IPS-18a (cell line): ENCODE measurements around the gene PKN1.

Source experiments
- H3K27ac ChIP-seq: one replicate; pipeline ENCODE4 v1.5.1; 2013; ENCODE audit warnings: low read length
- H3K27me3 ChIP-seq: one replicate; pipeline ENCODE4 v1.6.1; 2013; ENCODE audit warnings: mild to moderate bottlenecking, low read length; ENCODE audit not compliant: control insufficient read depth, insufficient read depth
- H3K36me3 ChIP-seq: one replicate; pipeline ENCODE4 v1.6.1; 2013; ENCODE audit warnings: low read depth, low read length; ENCODE audit not compliant: control insufficient read depth
- H3K4me1 ChIP-seq: one replicate; pipeline ENCODE4 v1.6.1; 2013; ENCODE audit warnings: low read depth, low read length; ENCODE audit not compliant: control insufficient read depth
- H3K4me3 ChIP-seq: one replicate; pipeline ENCODE4 v1.5.1; 2013; ENCODE audit warnings: low read length
- H3K9ac ChIP-seq: one replicate; pipeline ENCODE4 v1.6.1; 2013; ENCODE audit warnings: mild to moderate bottlenecking, low read length, moderate library complexity
- H3K9me3 ChIP-seq: one replicate; pipeline ENCODE4 v1.6.1; 2013; ENCODE audit warnings: low read depth, low read length; ENCODE audit not compliant: control insufficient read depth

PKN1 gene

GRCh38 chr19:14487370-14488125 lies 54.4 kb downstream of the PKN1 start:
- Histone ChIP-seq H3K36me3 (peaks cover 11% of the 10 kb centered on the region), H3K4me1 (no peaks in the 10 kb centered on the region), H3K27me3 (no peaks in the 10 kb centered on the region), H3K9ac (no peak overlapping the region), H3K9me3 (no peaks in the 10 kb centered on the region), H3K27ac (no peak overlapping the region), H3K4me3 (no peak overlapping the region)

- H3K9ac ChIP-seq: no peak overlapping the region
- no peaks in the 10 kb centered on the region for H3K9me3 ChIP-seq
- no peak overlapping the region for H3K27ac ChIP-seq
- H3K4me1 ChIP-seq: peaks cover 12% of the 10 kb centered on the region
- H3K27me3 ChIP-seq: no peaks in the 10 kb centered on the region
- H3K36me3 ChIP-seq: peaks cover 11% of the 10 kb centered on the region
- H3K4me3 ChIP-seq: no peak overlapping the region
Observed at GRCh38 chr19:14492756-14493337, 59.7 kb downstream of the PKN1 start.

- Histone ChIP-seq H3K27me3 (no peaks in the 10 kb centered on the region), H3K9me3 (no peaks in the 10 kb centered on the region), H3K27ac (no peak overlapping the region), H3K36me3 (peaks cover 6% of the 10 kb centered on the region), H3K4me3 (no peak overlapping the region), H3K9ac (no peak overlapping the region), H3K4me1 (peaks cover 12% of the 10 kb centered on the region)
Observed at GRCh38 chr19:14494411-14494810, 61.3 kb downstream of the PKN1 start.

GRCh38 chr19:14494910-14495671 lies 62.0 kb downstream of the PKN1 start:
- Histone ChIP-seq H3K27ac (no peak overlapping the region), H3K36me3 (no peaks in the 10 kb centered on the region), H3K27me3 (no peaks in the 10 kb centered on the region), H3K9me3 (no peaks in the 10 kb centered on the region), H3K4me1 (peaks cover 12% of the 10 kb centered on the region), H3K4me3 (peak overlapping the region; percentile 89), H3K9ac (peak overlapping the region; percentile 48)

GRCh38 chr19:14495672-14496028 lies 62.5 kb downstream of the PKN1 start:
- H3K9me3 ChIP-seq: no peaks in the 10 kb centered on the region
- H3K4me1 ChIP-seq: peaks cover 12% of the 10 kb centered on the region
- peak overlapping the region; percentile 48 for H3K9ac ChIP-seq
- no peak overlapping the region for H3K27ac ChIP-seq
- H3K4me3 ChIP-seq: peak overlapping the region; percentile 89
- H3K27me3 ChIP-seq: no peaks in the 10 kb centered on the region
- no peaks in the 10 kb centered on the region for H3K36me3 ChIP-seq

GRCh38 chr19:14496029-14496833 lies 63.1 kb downstream of the PKN1 start, which contains the start of gene GIPC1:
TSS of gene GIPC1 (minus strand) at chr19:14496127. CDS start at chr19:14482976, 13,151 bp downstream.
- H3K27ac ChIP-seq: no peak within 1 kb of the TSS
- H3K9me3 ChIP-seq: no peaks in the 10 kb centered on the region
- no peaks in the 10 kb centered on the region for H3K27me3 ChIP-seq
- peak within 1 kb of the TSS; percentile 89 for H3K4me3 ChIP-seq
- no peaks in the 10 kb centered on the region for H3K36me3 ChIP-seq
- H3K9ac ChIP-seq: peak within 1 kb of the TSS; percentile 48
- H3K4me1 ChIP-seq: peaks cover 12% of the 10 kb centered on the region

- Histone ChIP-seq H3K27ac (no peak overlapping the region), H3K4me3 (peak overlapping the region; percentile 42), H3K9ac (no peak overlapping the region)
Observed at GRCh38 chr19:14496834-14497227, 63.7 kb downstream of the PKN1 start.

GRCh38 chr19:14497228-14497921 lies 64.3 kb downstream of the PKN1 start:
- H3K36me3 ChIP-seq: no peaks in the 10 kb centered on the region

More at GRCh38 chr19:14496834-14497227, 63.7 kb downstream of the PKN1 start:
- H3K9me3 ChIP-seq: no peaks in the 10 kb centered on the region
- peaks cover 12% of the 10 kb centered on the region for H3K4me1 ChIP-seq
- no peaks in the 10 kb centered on the region for H3K36me3 ChIP-seq
- no peaks in the 10 kb centered on the region for H3K27me3 ChIP-seq

GRCh38 chr19:14502334-14503092 lies 69.4 kb downstream of the PKN1 start:
- H3K27me3 ChIP-seq: no peaks in the 10 kb centered on the region
- no peaks in the 10 kb centered on the region for H3K9me3 ChIP-seq
- H3K27ac ChIP-seq: no peak overlapping the region
- H3K36me3 ChIP-seq: no peaks in the 10 kb centered on the region
- no peak overlapping the region for H3K9ac ChIP-seq
- H3K4me1 ChIP-seq: no peaks in the 10 kb centered on the region
- H3K4me3 ChIP-seq: no peak overlapping the region

More at GRCh38 chr19:14497228-14497921, 64.3 kb downstream of the PKN1 start:
- Histone ChIP-seq H3K27me3 (no peaks in the 10 kb centered on the region), H3K4me3 (no peak overlapping the region), H3K9ac (no peak overlapping the region), H3K9me3 (no peaks in the 10 kb centered on the region), H3K27ac (no peak overlapping the region), H3K4me1 (peaks cover 12% of the 10 kb centered on the region)

- no peak overlapping the region for H3K27ac ChIP-seq
- no peak overlapping the region for H3K9ac ChIP-seq
- H3K4me1 ChIP-seq: no peaks in the 10 kb centered on the region
- no peaks in the 10 kb centered on the region for H3K9me3 ChIP-seq
- H3K27me3 ChIP-seq: no peaks in the 10 kb centered on the region
- H3K4me3 ChIP-seq: no peak overlapping the region
- no peaks in the 10 kb centered on the region for H3K36me3 ChIP-seq
Observed at GRCh38 chr19:14503285-14503684, 70.2 kb downstream of the PKN1 start.
